ENCODE data around the gene HHAT.

The HHAT gene

DNA sequence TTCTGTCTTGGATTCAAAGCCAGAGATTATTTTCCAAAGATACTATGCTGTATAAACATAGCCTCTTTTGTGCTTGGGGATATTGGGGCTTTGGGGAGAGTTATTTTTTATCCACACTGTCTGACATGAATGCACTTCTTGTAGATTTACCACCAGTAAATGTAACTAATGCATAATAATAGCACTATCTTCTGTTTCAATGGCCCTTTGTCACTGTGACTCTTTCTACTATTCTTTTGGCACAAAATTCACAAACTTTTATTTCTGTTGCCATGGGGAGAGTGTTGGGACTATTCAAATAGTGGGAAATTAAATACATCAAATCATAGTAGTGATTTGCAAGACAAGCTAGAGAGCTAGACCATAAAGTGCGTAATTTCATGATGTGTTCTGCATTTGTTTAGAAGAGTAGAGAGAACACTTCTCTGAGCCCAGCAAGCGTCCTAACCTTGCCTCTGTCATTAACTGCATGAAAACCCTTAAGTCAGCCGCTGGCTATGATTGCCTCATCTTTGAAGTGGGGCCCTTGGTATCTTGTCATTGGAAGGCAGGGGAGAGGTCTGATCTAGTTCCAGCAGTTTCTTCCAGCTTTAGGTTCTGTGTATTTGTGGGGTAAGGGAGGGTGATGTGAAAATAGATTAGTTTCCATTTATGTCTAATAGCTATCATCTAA, 154.4 kb downstream of the HHAT start:
- DNase-seq (ENCODE audit: low read depth): no peak
- no peak overlapping the region for H3K4me3 ChIP-seq (ENCODE audit: low read depth, low read length)
- TF ChIP-seq CTCF (IDR thresholded peaks at IDR 0.05; ENCODE audit: insufficient read depth, low read depth, low read length, missing control alignments): no peak

DNA sequence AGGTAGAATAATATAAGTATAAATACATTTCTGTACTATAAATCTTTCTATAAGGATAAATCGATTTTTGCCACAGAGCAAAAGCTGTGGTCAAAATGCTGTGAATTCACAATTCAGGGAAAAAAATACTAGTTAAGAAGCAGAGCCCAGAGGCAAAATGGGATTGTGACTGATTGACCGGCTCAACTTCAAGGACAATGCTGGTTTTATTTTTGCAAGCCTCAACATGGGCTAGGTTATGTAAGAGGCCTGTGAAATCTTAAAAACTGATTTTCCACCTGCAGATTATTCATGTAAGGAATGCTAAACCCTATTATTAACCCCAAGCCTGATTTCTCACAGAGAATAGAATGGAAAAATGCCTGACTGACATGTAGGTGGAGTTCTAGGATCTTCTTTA, 155.1 kb downstream of the HHAT start:
- no peak for TF ChIP-seq CTCF (IDR thresholded peaks at IDR 0.05; ENCODE audit: insufficient read depth, low read depth, low read length, missing control alignments)
- DNase-seq (ENCODE audit: low read depth): no peak
- no peak overlapping the region for H3K4me3 ChIP-seq (ENCODE audit: low read depth, low read length)

GRCh38 chr1:210487021-210487420, 158.3 kb downstream of the HHAT start:
- no peak for DNase-seq (ENCODE audit: low read depth)
- no peak overlapping the region for H3K4me3 ChIP-seq (ENCODE audit: low read depth, low read length)
- no peak for TF ChIP-seq CTCF (IDR thresholded peaks at IDR 0.05; ENCODE audit: insufficient read depth, low read depth, low read length, missing control alignments)

DNA sequence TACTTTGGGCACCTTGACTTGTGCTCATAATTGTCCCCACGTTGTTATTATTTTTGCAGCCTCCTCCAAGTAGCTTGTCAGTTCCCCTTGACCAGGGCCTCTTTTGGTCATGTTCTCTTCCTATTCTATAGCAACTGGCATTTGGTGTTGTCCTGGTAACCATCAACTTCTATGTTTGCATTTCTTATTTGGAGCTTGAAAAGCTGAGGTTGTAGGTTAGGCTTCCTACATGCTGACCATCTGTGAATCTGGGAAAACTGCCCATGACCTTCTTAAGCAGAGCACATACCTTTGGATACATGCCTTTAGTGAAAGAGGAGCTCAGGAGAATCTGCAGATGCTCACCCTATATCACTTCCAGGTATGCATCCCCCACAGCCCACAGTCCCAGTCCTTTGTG, 160.8 kb downstream of the HHAT start:
- DNase-seq (ENCODE audit: low read depth): no peak
- TF ChIP-seq CTCF (IDR thresholded peaks at IDR 0.05; ENCODE audit: insufficient read depth, low read depth, low read length, missing control alignments): no peak
- no peak overlapping the region for H3K4me3 ChIP-seq (ENCODE audit: low read depth, low read length)

DNA sequence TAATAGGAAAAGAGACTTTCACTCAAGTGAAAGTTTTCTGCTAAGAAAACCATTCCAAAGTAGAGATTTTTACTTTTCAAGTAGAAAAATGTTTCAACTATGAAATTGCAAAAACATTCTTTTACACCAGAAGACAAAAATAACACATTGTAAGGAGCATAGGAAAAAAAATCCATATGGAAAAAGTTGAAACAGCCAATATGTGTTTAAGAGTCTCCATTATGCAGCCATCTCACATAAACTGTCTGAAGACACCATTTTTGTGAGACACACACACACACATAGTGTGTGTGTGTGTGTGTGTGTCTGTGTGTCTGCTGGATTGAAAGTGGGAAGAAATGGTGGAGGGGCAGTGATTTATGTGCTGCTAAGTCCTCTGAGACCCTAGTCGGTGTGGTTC, 162.1 kb downstream of the HHAT start:
- TF ChIP-seq CTCF (IDR thresholded peaks at IDR 0.05; ENCODE audit: insufficient read depth, low read depth, low read length, missing control alignments): no peak

GRCh38 chr1:210496063-210496462, 167.4 kb downstream of the HHAT start:
- TF ChIP-seq CTCF (IDR thresholded peaks at IDR 0.05; ENCODE audit: insufficient read depth, low read depth, low read length, missing control alignments): no peak
- no peak overlapping the region for H3K4me3 ChIP-seq (ENCODE audit: low read depth, low read length)
- no peak for DNase-seq (ENCODE audit: low read depth)

More for the DNA sequence above, 162.1 kb downstream of the HHAT start:
- no peak overlapping the region for H3K4me3 ChIP-seq (ENCODE audit: low read depth, low read length)
- DNase-seq (ENCODE audit: low read depth): no peak

GRCh38 chr1:210499956-210500355, 171.3 kb downstream of the HHAT start:
- DNase-seq (ENCODE audit: low read depth): no peak
- no peak for TF ChIP-seq CTCF (IDR thresholded peaks at IDR 0.05; ENCODE audit: insufficient read depth, low read depth, low read length, missing control alignments)
- H3K4me3 ChIP-seq (ENCODE audit: low read depth, low read length): no peak overlapping the region

Data from GM12865 (cell line).